ENCODE measurements around the gene PNPLA3.

PNPLA3 gene

GRCh38 chr22:43925433-43926348 is 2.1 kb downstream of the PNPLA3 start:
- DNase-seq = no peak

- DNase-seq = no peak
Measured at GRCh38 chr22:43926349-43926710, 2.7 kb downstream of the PNPLA3 start.

GRCh38 chr22:43928468-43928867 is 4.9 kb downstream of the PNPLA3 start:
- DNase-seq = no peak

GRCh38 chr22:43928908-43929307 is 5.3 kb downstream of the PNPLA3 start:
- no peak for DNase-seq

GRCh38 chr22:43931771-43932170 is 8.2 kb downstream of the PNPLA3 start:
- no peak for DNase-seq

- no peak for DNase-seq
Measured at GRCh38 chr22:43941449-43941848, 17.8 kb downstream of the PNPLA3 start.

- no peak for DNase-seq
Measured at GRCh38 chr22:43944670-43945430, 21.2 kb downstream of the PNPLA3 start.

- DNase-seq = peak; percentile 70
Measured at GRCh38 chr22:43945632-43946383, 22.2 kb downstream of the PNPLA3 start.

- DNase-seq = no peak
Measured at GRCh38 chr22:43946384-43946667, 22.7 kb downstream of the PNPLA3 start.

GRCh38 chr22:43948836-43949406 is 25.3 kb downstream of the PNPLA3 start:
- DNase-seq = no peak

GRCh38 chr22:43951391-43951790 is 27.8 kb downstream of the PNPLA3 start:
- no peak for DNase-seq

GRCh38 chr22:43951966-43952365 is 28.4 kb downstream of the PNPLA3 start:
- DNase-seq = no peak

- DNase-seq = no peak
Measured at GRCh38 chr22:43953988-43954785, 30.6 kb downstream of the PNPLA3 start.

- peak; percentile 92 for DNase-seq
Measured at GRCh38 chr22:43955040-43955882, 31.7 kb downstream of the PNPLA3 start, which contains the start of gene SAMM50. Gene SAMM50, plus strand, starts transcription at chr22:43955442. Its CDS starts 136 bp downstream, at chr22:43955578.

GRCh38 chr22:43955883-43956782 is 32.5 kb downstream of the PNPLA3 start:
- DNase-seq = no peak

- no peak for DNase-seq
Measured at GRCh38 chr22:43956805-43957463, 33.3 kb downstream of the PNPLA3 start.

- DNase-seq = no peak
Measured at GRCh38 chr22:43957871-43958270, 34.3 kb downstream of the PNPLA3 start.

GRCh38 chr22:43964314-43964857 is 40.8 kb downstream of the PNPLA3 start:
- DNase-seq = no peak

GRCh38 chr22:43967069-43967468 is 43.5 kb downstream of the PNPLA3 start:
- DNase-seq = no peak

Measured in stimulated activated CD4-positive, alpha-beta T cell treated with anti-CD3 and anti-CD28 coated beads, Interleukin-4, amount 100 ng/mL, for 24 hours (primary cell).